Upper lobe of left lung (tissue), 4 donors: ENCODE data around the gene SYNJ2.

ENCODE experiments used
- POLR2AphosphoS5 ChIP-seq, 2 donors: sonication (generic); formaldehyde crosslinking; IDR thresholded peaks; one replicate each; pipeline ENCODE4 v1.5.1; 2017; ENCODE audit warnings: antibody characterized with exemption in 2 of 2
- TF ChIP-seq, protein P1 (sequence below), 6 experiments: fragments of 450-650 bp in 4 of 6; fragments of 200-600 bp in 2 of 6; sonication (generic) in 2 of 6; IDR thresholded peaks; one replicate each; pipeline ENCODE4 v1.5.1; 2016 to 2019; ENCODE audit warnings: antibody characterized with exemption in 6 of 6

DNA sequence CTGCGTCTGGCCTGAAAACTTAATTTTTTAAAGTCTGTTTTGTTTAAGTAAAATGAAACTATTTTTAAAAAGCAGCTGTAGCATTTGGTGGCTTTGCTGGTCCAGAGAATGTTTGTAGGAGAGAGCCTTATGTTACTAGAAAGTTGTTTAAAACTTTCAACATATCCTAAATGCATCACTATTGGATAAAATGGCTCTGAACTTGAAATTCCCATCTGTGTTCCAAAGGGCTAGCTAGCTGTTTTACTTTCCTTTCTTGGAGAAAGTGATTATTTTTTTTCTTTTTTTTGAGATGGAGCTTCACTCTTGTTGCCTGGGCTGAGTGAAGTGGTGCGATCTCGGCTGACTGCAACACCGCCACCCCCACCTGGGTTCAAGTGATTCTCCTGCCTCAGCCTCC lies 2.5 kb downstream of the SYNJ2 start:
- TF ChIP-seq, protein P1, sequence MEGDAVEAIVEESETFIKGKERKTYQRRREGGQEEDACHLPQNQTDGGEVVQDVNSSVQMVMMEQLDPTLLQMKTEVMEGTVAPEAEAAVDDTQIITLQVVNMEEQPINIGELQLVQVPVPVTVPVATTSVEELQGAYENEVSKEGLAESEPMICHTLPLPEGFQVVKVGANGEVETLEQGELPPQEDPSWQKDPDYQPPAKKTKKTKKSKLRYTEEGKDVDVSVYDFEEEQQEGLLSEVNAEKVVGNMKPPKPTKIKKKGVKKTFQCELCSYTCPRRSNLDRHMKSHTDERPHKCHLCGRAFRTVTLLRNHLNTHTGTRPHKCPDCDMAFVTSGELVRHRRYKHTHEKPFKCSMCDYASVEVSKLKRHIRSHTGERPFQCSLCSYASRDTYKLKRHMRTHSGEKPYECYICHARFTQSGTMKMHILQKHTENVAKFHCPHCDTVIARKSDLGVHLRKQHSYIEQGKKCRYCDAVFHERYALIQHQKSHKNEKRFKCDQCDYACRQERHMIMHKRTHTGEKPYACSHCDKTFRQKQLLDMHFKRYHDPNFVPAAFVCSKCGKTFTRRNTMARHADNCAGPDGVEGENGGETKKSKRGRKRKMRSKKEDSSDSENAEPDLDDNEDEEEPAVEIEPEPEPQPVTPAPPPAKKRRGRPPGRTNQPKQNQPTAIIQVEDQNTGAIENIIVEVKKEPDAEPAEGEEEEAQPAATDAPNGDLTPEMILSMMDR (IDR thresholded peaks at IDR 0.05) = no peak
- no peak for TF ChIP-seq POLR2AphosphoS5 (IDR thresholded peaks at IDR 0.05)
